Measurements from ENCODE around the gene ENTPD8. TPM values are rescaled to one million over a fixed set of nuclear protein-coding genes. Genes with fewer than 3 reads are reported as not detected.
A peak's percentile ranks its signal among the peaks of the same experiment; 100 is the strongest.

Gene ENTPD8
- total and polyA plus RNA-seq, 2 of the 13 experiments (the other 11 are each of a cell fraction or from before 2014, with no cell fraction given), result 0.26 to 0.44 TPM

GRCh38 chr9:137454597-137455358 lies 13.6 kb upstream of the ENTPD8 start (continued):
- TF ChIP-seq NCOR1 (IDR thresholded peaks at IDR 0.05; ENCODE audit: borderline replicate concordance, low read length) (no peak; the same call in 1 of the 2 replicates), ZEB1 (IDR thresholded peaks at IDR 0.05; ENCODE audit: insufficient replicate concordance, low read depth) (no peak), ARNT2 (CRISPR knock-in tag; IDR thresholded peaks at IDR 0.05; ENCODE audit: low read depth) (0 out of 2 replicates have a peak, but pooled peaks have one; percentile 19), PITX1 (CRISPR knock-in tag; IDR thresholded peaks at IDR 0.05) (peak; percentile 82), POLR2G (IDR thresholded peaks at IDR 0.05; ENCODE audit: low read depth, low read length) (peak; percentile 58), CBX1 (IDR thresholded peaks at IDR 0.05; ENCODE audit: low read depth) (no peak), DR1 (CRISPR knock-in tag; IDR thresholded peaks at IDR 0.05) (peak; percentile 62; the same call in 1 of the 2 replicates), NR2F2 (IDR thresholded peaks at IDR 0.05; ENCODE audit: borderline replicate concordance, low read depth) (no peak), ZBTB34 (CRISPR knock-in tag; IDR thresholded peaks at IDR 0.05) (peak; percentile 69; the same call in 1 of the 2 replicates), KDM2A (CRISPR knock-in tag; IDR thresholded peaks at IDR 0.05; ENCODE audit: borderline replicate concordance, low read depth) (0 out of 2 replicates have a peak, but pooled peaks have one; percentile 16), CAMTA2 (CRISPR knock-in tag; IDR thresholded peaks at IDR 0.05; ENCODE audit: borderline replicate concordance) (peak; percentile 72; the same call in 1 of the 2 replicates), RFX1 (IDR thresholded peaks at IDR 0.05) (no peak), HOXA5 (CRISPR knock-in tag; IDR thresholded peaks at IDR 0.05) (0 out of 2 replicates have a peak, but pooled peaks have one; percentile 38), ZNF691 (CRISPR knock-in tag; IDR thresholded peaks at IDR 0.05; ENCODE audit: borderline replicate concordance, low read depth) (peak; percentile 87; the same call in 1 of the 2 replicates), TAF1 (CRISPR knock-in tag; IDR thresholded peaks at IDR 0.05) (no peak; the same call in 1 of the 2 replicates), LCORL (IDR thresholded peaks at IDR 0.05) (no peak), LCORL (CRISPR knock-in tag; IDR thresholded peaks at IDR 0.05) (peak; percentile 92), TBX2 (CRISPR knock-in tag; IDR thresholded peaks at IDR 0.05; ENCODE audit: borderline replicate concordance) (peak; percentile 88; the same call in 1 of the 2 replicates), SIN3B (IDR thresholded peaks at IDR 0.05; ENCODE audit: low read length) (no peak), ZNF431 (CRISPR knock-in tag; IDR thresholded peaks at IDR 0.05; ENCODE audit: borderline replicate concordance, low read depth) (peak; percentile 78; the same call in 1 of the 2 replicates), SRY (CRISPR knock-in tag; IDR thresholded peaks at IDR 0.05) (peak; percentile 79; the same call in 1 of the 2 replicates), TOE1 (CRISPR knock-in tag; IDR thresholded peaks at IDR 0.05) (no peak), ZSCAN21 (CRISPR knock-in tag; IDR thresholded peaks at IDR 0.05; ENCODE audit: borderline replicate concordance) (peak; percentile 98), TEF (CRISPR knock-in tag; IDR thresholded peaks at IDR 0.05) (no peak), NFATC3 (CRISPR knock-in tag; IDR thresholded peaks at IDR 0.05) (no peak), POGK (CRISPR knock-in tag; conservative IDR thresholded peaks at IDR 0.05) (peak; percentile 74; the same call in 1 of the 2 replicates)
